WTC11 (cell line): Measurements from ENCODE around the gene OR4D10.

Experiments used
- GABPB1 ChIP-seq: sonication (generic); formaldehyde crosslinking; IDR thresholded peaks from 2 replicates; pipeline ENCODE4 v1.8.1; 2023; ENCODE audit warnings: mild to moderate bottlenecking, missing genetic modification reagents
- NFYB ChIP-seq: sonication (generic); formaldehyde crosslinking; conservative IDR thresholded peaks from 2 replicates; pipeline ENCODE4 v1.8.0; 2022; ENCODE audit warnings: low read depth, missing genetic modification reagents
- NR3C1 ChIP-seq: sonication (generic); formaldehyde crosslinking; conservative IDR thresholded peaks from 2 replicates; pipeline ENCODE4 v1.8.1; 2023; ENCODE audit warnings: low read depth, mild to moderate bottlenecking, missing genetic modification reagents
- STAT6 ChIP-seq: sonication (generic); formaldehyde crosslinking; conservative IDR thresholded peaks from 2 replicates; pipeline ENCODE4 v1.8.1; 2023; ENCODE audit warnings: mild to moderate bottlenecking, low read depth, missing genetic modification reagents, moderate library complexity
- ZNF138 ChIP-seq: sonication (generic); formaldehyde crosslinking; conservative IDR thresholded peaks from 2 replicates; pipeline ENCODE4 v1.8.1; 2022; ENCODE audit warnings: mild to moderate bottlenecking, moderate library complexity, missing genetic modification reagents
- ZNF671 ChIP-seq: fragments of 250-450 bp; sonication (Bioruptor Pico); IDR thresholded peaks from 2 replicates; pipeline ENCODE4 v1.8.0; 2021; ENCODE audit warnings: mild to moderate bottlenecking
- TF ChIP-seq, protein P1 (sequence below): fragments of 200-600 bp; IDR thresholded peaks from 2 replicates; pipeline ENCODE4 v1.8.0; 2022; ENCODE audit warnings: antibody characterized with exemption

GRCh38 chr11:59479906-59480305 lies 6.8 kb downstream of the OR4D10 start:
- TF ChIP-seq, protein P1, sequence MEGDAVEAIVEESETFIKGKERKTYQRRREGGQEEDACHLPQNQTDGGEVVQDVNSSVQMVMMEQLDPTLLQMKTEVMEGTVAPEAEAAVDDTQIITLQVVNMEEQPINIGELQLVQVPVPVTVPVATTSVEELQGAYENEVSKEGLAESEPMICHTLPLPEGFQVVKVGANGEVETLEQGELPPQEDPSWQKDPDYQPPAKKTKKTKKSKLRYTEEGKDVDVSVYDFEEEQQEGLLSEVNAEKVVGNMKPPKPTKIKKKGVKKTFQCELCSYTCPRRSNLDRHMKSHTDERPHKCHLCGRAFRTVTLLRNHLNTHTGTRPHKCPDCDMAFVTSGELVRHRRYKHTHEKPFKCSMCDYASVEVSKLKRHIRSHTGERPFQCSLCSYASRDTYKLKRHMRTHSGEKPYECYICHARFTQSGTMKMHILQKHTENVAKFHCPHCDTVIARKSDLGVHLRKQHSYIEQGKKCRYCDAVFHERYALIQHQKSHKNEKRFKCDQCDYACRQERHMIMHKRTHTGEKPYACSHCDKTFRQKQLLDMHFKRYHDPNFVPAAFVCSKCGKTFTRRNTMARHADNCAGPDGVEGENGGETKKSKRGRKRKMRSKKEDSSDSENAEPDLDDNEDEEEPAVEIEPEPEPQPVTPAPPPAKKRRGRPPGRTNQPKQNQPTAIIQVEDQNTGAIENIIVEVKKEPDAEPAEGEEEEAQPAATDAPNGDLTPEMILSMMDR: no peak
- no peak for TF ChIP-seq STAT6
- no peak for TF ChIP-seq GABPB1 (CRISPR knock-in tag)
- TF ChIP-seq NR3C1: no peak
- no peak for TF ChIP-seq ZNF671
- no peak for TF ChIP-seq ZNF138 (CRISPR knock-in tag)
- no peak for TF ChIP-seq NFYB (CRISPR knock-in tag)
